Fibroblast of peridontal ligament (primary cell): ENCODE results near the gene UFSP2.

Experiments used
- DNase-seq: peaks from one replicate; pipeline ENCODE4 v3.0.0-alpha.2; 2010; ENCODE audit errors: extremely low read depth

UFSP2 gene

GRCh38 chr4:185426960-185427688, 1.4 kb upstream of the UFSP2 start:
- no peak for DNase-seq

- DNase-seq: peak; percentile 60
Measured at GRCh38 chr4:185424905-185425646, 688 bp downstream of the UFSP2 start.

- DNase-seq: peak; percentile 71
Measured at GRCh38 chr4:185421366-185422124, 4.2 kb downstream of the UFSP2 start.

- no peak for DNase-seq
Measured at GRCh38 chr4:185416955-185417354, 8.8 kb downstream of the UFSP2 start.

GRCh38 chr4:185412412-185412811, 13.4 kb downstream of the UFSP2 start:
- no peak for DNase-seq

GRCh38 chr4:185411849-185412248, 13.9 kb downstream of the UFSP2 start:
- no peak for DNase-seq

GRCh38 chr4:185408432-185408831, 17.3 kb downstream of the UFSP2 start:
- no peak for DNase-seq

- no peak for DNase-seq
Measured at GRCh38 chr4:185405296-185405999, 20.3 kb downstream of the UFSP2 start.

GRCh38 chr4:185404031-185404430, 21.7 kb downstream of the UFSP2 start:
- no peak for DNase-seq

- no peak for DNase-seq
Measured at GRCh38 chr4:185399466-185399865, 26.3 kb downstream of the UFSP2 start.

- no peak for DNase-seq
Measured at GRCh38 chr4:185398618-185399017, 27.1 kb downstream of the UFSP2 start.

GRCh38 chr4:185396724-185397385, 28.9 kb downstream of the UFSP2 start, which contains the start of gene ANKRD37:
Gene ANKRD37 (plus strand): TSS chr4:185396841. CDS start chr4:185396924, 83 bp downstream.
- peak; percentile 10 for DNase-seq

GRCh38 chr4:185395956-185396723, 29.6 kb downstream of the UFSP2 start:
- peak; percentile 96 for DNase-seq

- DNase-seq: peak; percentile 96
Measured at GRCh38 chr4:185395238-185395955, 30.4 kb downstream of the UFSP2 start, which contains the start of gene LRP2BP. Gene LRP2BP (minus strand): TSS chr4:185395924. CDS start chr4:185378186, 17,738 bp downstream.

- peak; percentile 36 for DNase-seq
Measured at GRCh38 chr4:185394568-185395237, 31.1 kb downstream of the UFSP2 start.

- DNase-seq: no peak
Measured at GRCh38 chr4:185392156-185392555, 33.6 kb downstream of the UFSP2 start.

GRCh38 chr4:185390941-185391340, 34.8 kb downstream of the UFSP2 start:
- DNase-seq: no peak

GRCh38 chr4:185387957-185388356, 37.8 kb downstream of the UFSP2 start:
- DNase-seq: no peak

- no peak for DNase-seq
Measured at GRCh38 chr4:185384930-185385331, 40.8 kb downstream of the UFSP2 start.
